Measurements from ENCODE around the gene GAL3ST2.

GAL3ST2 gene

DNA sequence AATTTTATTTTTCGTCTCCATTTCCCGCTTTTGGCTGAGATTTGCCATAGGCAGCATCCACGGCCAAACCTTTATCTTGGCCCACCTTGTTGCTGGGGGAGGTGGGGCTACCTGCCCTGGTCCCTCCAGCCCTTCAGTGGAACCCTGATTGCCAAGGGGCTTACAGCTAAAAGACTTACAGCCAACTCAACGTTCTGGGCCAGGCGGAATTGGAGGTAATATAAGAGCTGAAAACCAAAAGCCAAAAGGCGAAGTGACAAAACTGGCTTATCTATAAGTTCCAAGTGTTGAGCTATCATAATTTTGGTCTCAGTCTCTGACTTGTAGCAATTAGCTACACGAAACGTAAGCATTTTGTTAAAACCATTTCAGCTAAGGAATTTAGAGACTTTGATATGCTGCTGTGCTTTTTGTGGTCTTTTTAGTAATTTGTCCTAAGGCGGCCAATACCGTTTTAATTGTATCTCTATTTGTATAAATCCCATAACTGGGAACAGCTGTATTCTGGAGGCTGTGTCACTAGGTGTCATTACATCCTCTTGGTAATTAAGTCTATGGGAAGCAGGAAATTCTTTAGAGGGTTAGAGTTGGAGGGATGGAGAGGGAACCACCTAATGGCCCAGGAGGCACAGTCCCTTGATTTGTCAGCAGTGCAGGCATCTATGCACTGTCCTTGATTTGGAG lies 58.0 kb downstream of the GAL3ST2 start:
- no peak for FAIRE-seq
- DNase-seq (ENCODE audit: insufficient read length, low spot score): no peak
- TF ChIP-seq POLR2A (IDR thresholded peaks at IDR 0.05; ENCODE audit: low read depth, low read length): no peak
- TF ChIP-seq TAF1 (IDR thresholded peaks at IDR 0.05; ENCODE audit: low read depth, low read length): no peak
- TF ChIP-seq POLR2AphosphoS5 (IDR thresholded peaks at IDR 0.05; ENCODE audit: low read depth, low read length): no peak
- no peak for TF ChIP-seq POU2F2 (IDR thresholded peaks at IDR 0.05; ENCODE audit: low read depth, low read length)

DNA sequence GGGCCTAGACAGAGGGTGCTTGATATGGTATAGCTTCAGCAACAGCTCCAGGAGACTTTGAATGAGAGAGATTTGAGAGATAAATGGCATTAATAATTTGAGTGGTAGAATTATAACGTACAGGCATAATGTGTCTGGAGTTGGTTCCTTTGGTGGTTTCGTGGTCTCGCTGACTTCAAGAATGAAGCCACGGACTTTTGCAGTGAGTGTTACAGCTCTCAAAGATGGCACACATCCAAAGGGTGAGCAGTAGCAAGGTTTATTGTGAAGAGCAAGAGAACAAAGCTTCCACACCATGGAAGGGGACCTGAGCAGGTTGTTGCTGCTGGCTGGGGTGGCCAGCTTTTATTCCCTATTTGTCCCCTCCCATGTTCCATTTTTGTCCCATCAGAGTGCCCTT lies 59.0 kb downstream of the GAL3ST2 start:
- no peak for TF ChIP-seq SPI1 (IDR thresholded peaks at IDR 0.05; ENCODE audit: low read depth, low read length)
- no peak for TF ChIP-seq POU2F2 (IDR thresholded peaks at IDR 0.05; ENCODE audit: low read depth, low read length)
- TF ChIP-seq TAF1 (IDR thresholded peaks at IDR 0.05; ENCODE audit: low read depth, low read length): no peak
- TF ChIP-seq POLR2AphosphoS5 (IDR thresholded peaks at IDR 0.05; ENCODE audit: low read depth, low read length): no peak
- DNase-seq (ENCODE audit: insufficient read length, low spot score): no peak
- FAIRE-seq: no peak

DNA sequence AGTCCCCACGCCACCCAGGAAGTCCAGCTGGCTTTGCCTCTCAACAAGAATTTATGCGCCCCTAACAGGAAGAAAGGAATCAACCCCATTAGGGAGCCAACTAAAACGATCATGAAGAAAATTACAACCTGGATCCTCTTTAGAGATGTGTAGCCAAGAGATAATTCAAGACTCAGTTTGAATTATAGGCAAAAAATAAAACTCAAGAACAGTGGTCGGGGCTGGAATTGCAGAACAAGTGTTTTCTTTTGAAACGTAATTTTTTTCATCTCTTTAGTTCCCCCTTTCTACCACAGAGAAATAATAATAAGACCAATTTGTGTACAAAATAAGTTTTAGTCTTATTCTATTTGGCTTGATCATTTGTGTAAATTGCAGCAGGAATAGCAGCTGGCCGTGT lies 59.7 kb downstream of the GAL3ST2 start:
- DNase-seq (ENCODE audit: insufficient read length, low spot score) (no peak), FAIRE-seq (no peak)
- TF ChIP-seq POLR2AphosphoS5 (IDR thresholded peaks at IDR 0.05; ENCODE audit: low read depth, low read length): no peak
- TF ChIP-seq POLR2A (IDR thresholded peaks at IDR 0.05; ENCODE audit: low read depth, low read length): no peak
- TF ChIP-seq TAF1 (IDR thresholded peaks at IDR 0.05; ENCODE audit: low read depth, low read length): no peak
- TF ChIP-seq POU2F2 (IDR thresholded peaks at IDR 0.05; ENCODE audit: low read depth, low read length): no peak
- TF ChIP-seq PAX5 (IDR thresholded peaks at IDR 0.05; ENCODE audit: insufficient read depth, low read length, severe bottlenecking): no peak
- no peak for TF ChIP-seq SPI1 (IDR thresholded peaks at IDR 0.05; ENCODE audit: low read depth, low read length)

DNA sequence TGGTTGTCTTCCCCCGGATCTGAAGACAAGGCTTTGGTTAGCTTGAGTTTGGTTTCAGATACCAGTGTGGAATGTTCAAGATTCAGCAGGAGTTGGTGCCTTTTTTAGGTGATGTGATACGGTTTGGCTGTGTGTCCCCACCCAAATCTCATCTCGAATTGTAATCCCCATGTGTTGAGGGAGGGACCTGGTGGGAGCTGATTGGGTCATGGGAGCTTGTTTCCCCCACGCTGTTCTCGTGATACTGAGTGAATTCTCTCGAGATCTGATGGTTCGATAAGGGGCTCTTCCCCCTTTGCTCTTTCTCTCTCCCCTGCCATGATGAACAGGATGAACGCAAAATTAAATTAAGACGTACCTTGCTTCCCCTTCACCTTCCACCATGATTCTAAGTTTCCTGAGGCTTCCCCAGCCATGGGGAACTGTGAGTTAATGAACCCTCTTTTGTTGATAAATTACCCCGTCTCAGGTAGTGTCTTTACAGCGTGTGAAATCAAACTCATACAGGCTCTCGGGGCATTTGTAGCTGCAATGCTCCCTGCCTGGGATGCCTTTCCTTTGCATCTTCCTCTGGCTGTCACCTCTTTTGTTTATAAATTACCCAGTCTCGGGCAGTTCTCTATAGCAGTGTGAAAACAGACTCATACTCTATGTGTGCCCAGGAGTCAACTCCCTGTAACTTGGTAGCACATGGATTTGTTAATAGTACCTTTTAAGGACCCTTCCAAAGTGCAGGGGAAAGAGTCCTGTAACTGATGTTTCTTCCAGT lies 60.8 kb downstream of the GAL3ST2 start:
- no peak for FAIRE-seq
- no peak for TF ChIP-seq POLR2A (IDR thresholded peaks at IDR 0.05; ENCODE audit: low read depth, low read length)
- no peak for TF ChIP-seq TAF1 (IDR thresholded peaks at IDR 0.05; ENCODE audit: low read depth, low read length)
- TF ChIP-seq POU2F2 (IDR thresholded peaks at IDR 0.05; ENCODE audit: low read depth, low read length): no peak
- no peak for TF ChIP-seq SPI1 (IDR thresholded peaks at IDR 0.05; ENCODE audit: low read depth, low read length)
- TF ChIP-seq PAX5 (IDR thresholded peaks at IDR 0.05; ENCODE audit: insufficient read depth, low read length, severe bottlenecking): no peak
- TF ChIP-seq POLR2AphosphoS5 (IDR thresholded peaks at IDR 0.05; ENCODE audit: low read depth, low read length): no peak

DNA sequence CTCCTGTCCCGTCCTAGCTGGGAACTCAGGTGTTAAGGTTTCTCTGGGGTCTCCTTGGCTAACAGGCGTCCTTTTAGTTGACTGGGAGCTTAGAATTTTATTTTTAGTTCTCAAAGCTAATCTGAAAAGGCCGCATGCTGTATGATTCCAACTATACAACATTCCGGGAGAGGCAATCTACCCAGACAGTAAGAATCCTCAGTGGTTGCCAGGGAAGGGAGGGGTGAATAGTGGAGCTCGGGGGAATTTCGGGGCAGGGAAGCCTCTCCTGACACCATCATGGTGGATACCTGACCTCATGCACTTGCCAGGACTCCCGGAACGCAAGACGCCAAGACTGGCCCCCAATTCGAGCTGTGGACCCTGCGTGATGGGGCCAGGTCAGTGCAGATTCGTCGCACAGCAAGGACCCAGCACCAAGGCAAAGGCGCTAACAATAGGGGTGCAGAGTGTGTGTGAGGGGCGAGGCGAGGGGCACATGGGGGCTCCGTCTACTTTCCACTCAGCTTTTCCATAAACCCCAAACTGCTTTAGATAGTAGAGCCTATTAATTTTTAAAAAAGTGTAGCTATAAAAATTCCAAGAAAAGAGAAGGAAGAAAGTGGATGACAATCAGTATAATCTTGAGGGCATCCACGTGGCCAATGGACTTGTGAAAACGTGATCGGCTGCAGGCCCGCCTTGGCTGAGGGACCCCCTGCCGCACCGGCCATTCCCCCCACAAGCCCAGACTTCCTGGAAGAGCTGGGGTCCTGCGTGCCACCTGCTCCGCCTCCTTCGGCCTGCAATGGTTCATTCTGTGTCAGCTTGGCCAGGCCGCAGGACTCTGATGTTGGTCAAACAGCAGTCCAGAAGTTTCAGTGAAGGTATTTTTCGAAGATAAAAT lies 64.8 kb downstream of the GAL3ST2 start:
- DNase-seq (ENCODE audit: insufficient read length, low spot score): no peak

More for the DNA sequence above, 60.8 kb downstream of the GAL3ST2 start:
- no peak for DNase-seq (ENCODE audit: insufficient read length, low spot score)

DNA sequence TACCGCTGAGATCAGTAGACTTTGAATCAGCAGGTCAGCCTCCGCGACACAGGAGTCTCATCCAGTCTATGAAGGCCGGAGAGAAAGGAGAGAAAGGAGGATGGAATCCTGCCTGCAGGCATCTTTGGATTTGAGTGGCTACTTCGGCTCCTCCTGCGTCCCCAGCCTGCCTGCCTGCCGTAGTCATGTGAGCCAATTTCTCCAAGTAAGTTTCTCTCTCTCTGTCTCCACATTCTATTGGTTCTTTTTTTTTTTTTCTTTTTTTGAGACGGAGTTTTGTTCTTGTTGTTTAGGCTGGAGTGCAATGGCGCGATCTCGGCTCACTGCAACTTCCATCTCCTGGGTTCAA lies 65.4 kb downstream of the GAL3ST2 start:
- no peak for DNase-seq (ENCODE audit: insufficient read length, low spot score)
- no peak for FAIRE-seq
- TF ChIP-seq POLR2AphosphoS5 (IDR thresholded peaks at IDR 0.05; ENCODE audit: low read depth, low read length) (no peak), POLR2A (IDR thresholded peaks at IDR 0.05; ENCODE audit: low read depth, low read length) (no peak), PAX5 (IDR thresholded peaks at IDR 0.05; ENCODE audit: insufficient read depth, low read length, severe bottlenecking) (no peak), SPI1 (IDR thresholded peaks at IDR 0.05; ENCODE audit: low read depth, low read length) (no peak), TAF1 (IDR thresholded peaks at IDR 0.05; ENCODE audit: low read depth, low read length) (no peak), POU2F2 (IDR thresholded peaks at IDR 0.05; ENCODE audit: low read depth, low read length) (no peak)

More for the DNA sequence above, 64.8 kb downstream of the GAL3ST2 start:
- no peak for TF ChIP-seq POLR2A (IDR thresholded peaks at IDR 0.05; ENCODE audit: low read depth, low read length)
- TF ChIP-seq SPI1 (IDR thresholded peaks at IDR 0.05; ENCODE audit: low read depth, low read length): no peak
- TF ChIP-seq POLR2AphosphoS5 (IDR thresholded peaks at IDR 0.05; ENCODE audit: low read depth, low read length): no peak
- TF ChIP-seq TAF1 (IDR thresholded peaks at IDR 0.05; ENCODE audit: low read depth, low read length): no peak
- TF ChIP-seq PAX5 (IDR thresholded peaks at IDR 0.05; ENCODE audit: insufficient read depth, low read length, severe bottlenecking): no peak
- TF ChIP-seq POU2F2 (IDR thresholded peaks at IDR 0.05; ENCODE audit: low read depth, low read length): no peak
- no peak for FAIRE-seq

DNA sequence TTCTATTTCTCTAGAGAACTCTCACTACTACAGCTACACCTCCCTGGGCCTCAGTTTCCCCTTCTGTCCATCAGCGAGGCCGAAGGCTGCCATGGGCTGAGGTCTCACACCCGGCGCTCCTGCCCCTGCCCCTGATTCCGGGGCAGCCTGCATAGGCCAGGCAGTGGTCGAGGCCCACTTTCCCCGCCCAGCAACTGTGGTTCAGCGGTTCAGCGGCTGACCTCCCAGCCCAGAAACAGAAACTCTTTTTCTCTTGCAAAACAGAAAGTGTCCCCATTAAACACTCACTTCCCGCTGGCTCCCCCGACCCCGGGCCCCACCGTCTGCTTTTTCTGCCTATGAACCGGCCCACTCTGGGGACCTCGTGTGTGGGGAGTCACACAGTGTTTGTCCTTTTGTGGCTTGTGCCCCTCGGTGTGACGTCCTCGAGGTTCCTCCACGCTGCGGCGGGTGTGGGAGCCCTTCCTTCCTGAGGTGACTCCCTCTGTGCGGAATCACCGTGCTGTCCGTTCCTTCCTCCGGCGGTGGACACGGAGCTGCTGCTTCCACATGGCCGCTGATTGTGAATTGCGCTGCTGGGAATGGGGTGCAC lies 66.1 kb downstream of the GAL3ST2 start:
- TF ChIP-seq POU2F2 (IDR thresholded peaks at IDR 0.05; ENCODE audit: low read depth, low read length) (no peak), SPI1 (IDR thresholded peaks at IDR 0.05; ENCODE audit: low read depth, low read length) (0 out of 2 replicates have a peak, but pooled peaks have one; percentile 13)
- DNase-seq (ENCODE audit: insufficient read length, low spot score) (peak; percentile 70), FAIRE-seq (peak; percentile 85)

DNA sequence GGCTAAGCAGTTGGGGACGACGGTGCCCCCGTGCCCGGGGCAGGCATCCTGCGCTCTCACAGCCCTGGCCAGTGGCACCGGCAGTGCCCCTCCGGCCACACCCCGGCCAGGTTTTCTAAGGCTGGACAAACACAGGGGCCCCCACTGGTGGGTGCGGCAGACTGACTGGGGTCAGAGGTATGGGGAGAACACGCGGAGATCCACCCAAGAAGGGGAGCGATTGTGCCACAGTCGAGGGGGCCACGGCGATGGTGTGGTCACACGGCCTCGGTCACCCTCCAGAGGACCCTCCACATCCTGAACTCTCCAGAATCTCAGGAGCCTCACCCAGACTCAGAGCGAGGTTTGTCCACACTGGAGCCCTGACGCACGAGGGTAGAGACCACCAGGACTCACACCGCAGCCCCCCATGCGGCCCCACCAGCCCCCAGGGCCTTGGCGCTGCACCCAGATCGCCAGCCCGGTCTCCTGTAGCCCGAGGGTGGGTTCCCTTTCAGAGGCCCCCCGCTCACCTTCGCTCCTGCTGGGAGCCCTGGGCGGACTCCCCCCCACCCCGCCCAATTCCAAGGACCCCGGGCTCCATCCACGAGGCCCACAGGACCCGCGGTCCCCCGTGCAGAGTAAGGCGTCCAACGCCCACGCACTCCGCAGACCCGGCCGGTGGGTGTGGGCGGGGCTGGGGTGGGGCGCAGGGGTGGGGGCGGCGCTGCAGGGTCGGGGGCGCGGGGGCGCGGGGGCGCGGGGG lies 66.9 kb downstream of the GAL3ST2 start:
- FAIRE-seq: no peak
- TF ChIP-seq POU2F2 (IDR thresholded peaks at IDR 0.05; ENCODE audit: low read depth, low read length) (no peak), TAF1 (IDR thresholded peaks at IDR 0.05; ENCODE audit: low read depth, low read length) (no peak), POLR2A (IDR thresholded peaks at IDR 0.05; ENCODE audit: low read depth, low read length) (no peak), PAX5 (IDR thresholded peaks at IDR 0.05; ENCODE audit: insufficient read depth, low read length, severe bottlenecking) (no peak), POLR2AphosphoS5 (IDR thresholded peaks at IDR 0.05; ENCODE audit: low read depth, low read length) (no peak), SPI1 (IDR thresholded peaks at IDR 0.05; ENCODE audit: low read depth, low read length) (no peak)
- DNase-seq (ENCODE audit: insufficient read length, low spot score): peak; percentile 28

Data from GM12891 (cell line).